ENCODE results near the gene TPPP.
A peak's percentile ranks its signal among the peaks of the same experiment; 100 is the strongest.

Gene TPPP

DNA sequence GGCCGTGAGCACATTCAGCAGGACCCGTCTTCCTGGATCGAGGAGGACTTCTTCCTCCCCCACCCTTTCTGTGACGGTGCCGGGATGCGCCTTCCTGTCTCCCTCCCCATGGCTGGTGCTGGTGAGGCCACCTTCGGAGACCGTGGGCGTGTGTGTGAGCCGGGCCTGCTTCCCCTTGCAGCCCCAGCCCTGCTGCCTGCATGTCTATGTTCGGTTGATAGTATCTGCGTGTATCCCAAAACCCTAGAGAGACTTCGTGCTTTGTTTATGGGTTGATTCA is 68.3 kb downstream of the TPPP start:
- DNase-seq (ENCODE audit: low read depth, low spot score), result no peak

GRCh38 chr5:624118-624950 is 68.8 kb downstream of the TPPP start:
- no peak for DNase-seq (ENCODE audit: low read depth, low spot score)

GRCh38 chr5:623531-623930 is 69.6 kb downstream of the TPPP start:
- no peak for DNase-seq (ENCODE audit: low read depth, low spot score)

- DNase-seq (ENCODE audit: low read depth, low spot score), result no peak
Measured at GRCh38 chr5:622946-623522, 70.1 kb downstream of the TPPP start.

GRCh38 chr5:622359-622758 is 70.8 kb downstream of the TPPP start:
- DNase-seq (ENCODE audit: low read depth, low spot score), result no peak

DNA sequence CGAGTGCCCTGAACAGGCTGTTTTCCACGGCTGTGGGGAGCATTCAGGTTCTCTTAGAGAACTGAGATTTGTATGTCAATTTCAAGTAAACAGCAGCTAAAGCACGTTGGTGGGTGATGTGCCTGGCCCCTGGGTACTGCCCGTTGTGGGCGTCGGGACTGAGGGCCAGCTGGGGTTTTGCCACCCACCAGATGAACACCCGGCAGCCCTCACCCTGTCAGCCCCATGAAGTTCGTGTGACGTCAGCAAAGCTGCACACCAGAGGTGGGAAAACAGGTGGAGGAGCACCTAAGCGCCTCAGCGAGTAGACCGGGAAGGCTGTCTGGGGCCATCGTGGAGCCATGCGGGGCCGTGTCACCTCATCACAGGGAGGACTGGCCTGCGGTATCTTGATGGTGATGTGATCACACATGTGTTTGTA is 71.8 kb downstream of the TPPP start:
- DNase-seq (ENCODE audit: low read depth, low spot score), result no peak

GRCh38 chr5:620586-621180 is 72.5 kb downstream of the TPPP start:
- DNase-seq (ENCODE audit: low read depth, low spot score), result no peak

GRCh38 chr5:620152-620551 is 73.0 kb downstream of the TPPP start:
- no peak for DNase-seq (ENCODE audit: low read depth, low spot score)

- no peak for DNase-seq (ENCODE audit: low read depth, low spot score)
Measured at GRCh38 chr5:619444-619843, 73.7 kb downstream of the TPPP start.

DNA sequence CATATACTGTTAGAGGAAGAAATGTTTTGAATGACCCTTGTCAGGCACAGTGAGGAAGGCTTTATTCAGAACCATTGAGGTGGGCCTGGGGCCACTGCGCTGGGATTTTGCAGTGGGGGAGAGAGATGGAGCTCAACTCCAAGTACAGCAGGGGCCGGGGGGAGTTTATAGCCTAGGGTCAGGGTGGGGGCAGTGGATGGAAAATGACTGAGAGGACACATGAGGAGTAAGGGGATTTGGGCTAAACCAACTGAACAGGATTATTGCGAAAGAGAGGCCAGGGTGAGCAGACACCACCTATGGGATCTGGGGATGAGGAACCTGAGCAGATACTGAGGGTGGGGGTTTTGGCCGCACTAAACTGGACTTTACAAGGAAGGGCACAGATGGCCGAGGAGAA is 74.7 kb downstream of the TPPP start:
- DNase-seq (ENCODE audit: low read depth, low spot score), result no peak

DNA sequence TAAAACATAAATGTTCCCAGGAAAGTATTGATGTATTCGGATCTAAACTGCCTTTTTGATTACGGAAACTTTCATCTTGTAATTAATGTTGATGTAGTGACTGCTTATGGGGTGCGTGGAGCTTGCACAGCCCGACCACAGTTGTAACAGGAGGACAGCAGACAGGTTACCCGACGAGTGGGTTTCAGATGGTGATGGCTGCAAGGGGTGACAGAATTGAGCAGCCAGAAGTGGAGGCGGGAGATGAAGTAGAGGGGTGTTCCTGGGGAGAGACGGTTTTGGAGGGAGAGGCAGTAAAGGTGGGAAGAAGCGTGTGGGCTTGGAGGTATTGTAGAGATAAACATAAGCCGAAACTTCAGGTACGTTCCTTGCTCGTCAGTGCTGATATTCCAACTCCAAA is 75.3 kb downstream of the TPPP start:
- DNase-seq (ENCODE audit: low read depth, low spot score), result no peak

- no peak for DNase-seq (ENCODE audit: low read depth, low spot score)
Measured at GRCh38 chr5:616484-617039, 76.6 kb downstream of the TPPP start.

DNA sequence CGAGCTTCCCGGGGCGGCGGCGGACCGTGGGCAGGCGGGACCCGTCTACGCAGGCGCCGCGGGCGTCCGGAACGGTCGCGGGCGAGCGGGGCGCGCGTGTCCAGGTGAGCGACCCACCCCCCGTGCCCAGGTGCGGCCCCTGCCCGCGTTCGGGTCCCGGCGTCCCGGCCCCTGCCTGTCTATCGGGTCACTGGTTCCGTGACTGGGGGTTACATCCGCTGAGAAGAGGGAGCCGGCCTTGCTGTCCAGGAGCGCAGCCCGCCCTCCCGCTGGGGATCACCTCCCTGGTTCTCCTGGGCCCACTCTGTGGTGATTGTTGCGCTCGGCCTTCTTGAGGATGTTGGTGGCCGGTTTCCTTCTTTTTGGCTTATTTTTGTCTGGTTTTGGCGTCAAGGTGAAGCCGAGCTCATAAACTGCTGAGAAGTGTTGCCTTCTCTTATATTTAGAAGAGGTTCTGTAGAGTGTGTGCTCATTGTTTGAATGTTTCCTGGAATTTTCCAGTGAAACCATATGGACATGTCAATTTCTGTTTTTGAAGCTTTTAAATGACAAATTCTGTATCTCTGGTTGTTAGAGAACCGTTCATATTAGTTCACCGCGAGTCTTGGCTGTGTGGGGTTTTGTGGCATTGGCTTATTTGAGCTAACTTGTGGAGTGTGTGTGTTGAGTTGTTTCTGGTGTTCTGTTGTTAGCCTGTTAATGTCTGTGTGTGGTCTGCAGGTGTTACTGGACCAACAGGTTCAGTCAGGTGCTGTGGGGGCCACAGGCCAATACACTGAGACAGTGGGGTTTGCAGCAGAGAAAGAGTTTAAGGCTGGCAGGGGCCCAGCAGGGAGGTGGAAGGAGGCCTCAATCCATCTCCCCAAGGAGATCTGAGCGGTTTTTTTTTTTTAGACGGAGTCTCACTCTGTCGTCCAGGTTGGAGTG is 80.4 kb downstream of the TPPP start:
- no peak for DNase-seq (ENCODE audit: low read depth, low spot score)

GRCh38 chr5:611731-612486 is 81.2 kb downstream of the TPPP start, which contains the start of gene CEP72:
Gene CEP72 (plus strand): TSS chr5:612340. CDS start chr5:612362, 22 bp downstream.
- peak; percentile 61 for DNase-seq (ENCODE audit: low read depth, low spot score)

DNA sequence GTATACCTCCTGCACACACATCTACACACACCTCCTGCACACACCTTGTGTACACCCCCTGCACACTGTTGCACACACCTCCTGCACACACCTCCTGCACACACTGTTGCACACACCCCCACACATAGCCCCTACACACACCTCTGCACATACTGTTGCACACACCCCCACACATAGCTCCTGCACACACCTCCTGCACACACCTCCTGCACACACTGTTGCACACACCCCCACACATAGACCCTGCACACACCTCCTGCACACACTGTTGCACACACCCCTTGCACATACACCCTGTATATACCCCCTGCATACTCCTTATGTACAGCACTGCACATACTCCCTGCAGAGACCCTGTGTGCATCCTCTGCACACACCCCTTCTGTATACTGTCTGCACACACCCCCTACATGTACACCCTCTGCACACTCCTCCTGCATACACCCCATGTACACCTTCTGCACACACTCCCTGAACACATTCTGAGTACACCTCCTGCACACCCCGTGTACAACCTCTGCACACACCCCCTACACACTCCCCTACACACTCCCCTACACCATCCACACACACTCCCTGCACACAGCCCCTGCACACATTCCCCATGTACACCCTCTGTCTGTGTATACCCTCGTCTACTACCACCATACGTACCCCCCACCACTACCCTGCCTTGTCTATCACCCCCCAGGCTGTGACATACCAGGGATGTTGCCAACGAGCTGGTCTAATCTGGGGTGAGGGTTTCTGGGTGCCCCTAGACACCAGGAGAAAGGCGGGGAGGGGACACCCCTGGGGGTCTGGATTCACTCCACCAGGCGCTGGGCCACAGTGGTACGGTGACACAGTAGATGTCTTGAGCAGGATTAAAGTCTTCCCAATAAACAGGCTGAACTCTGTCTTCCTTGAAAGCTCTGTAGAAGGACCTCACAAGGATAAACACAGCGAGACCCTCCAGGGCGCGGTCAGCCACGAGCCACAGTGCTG is 82.1 kb downstream of the TPPP start:
- no peak for DNase-seq (ENCODE audit: low read depth, low spot score)

GRCh38 chr5:610011-610743 is 83.0 kb downstream of the TPPP start:
- DNase-seq (ENCODE audit: low read depth, low spot score), result no peak

Data from smooth muscle cell of the brain vasculature (primary cell).